Hepatocyte (in vitro differentiated cells): ENCODE results near the gene SLC38A2.

Experiments
- EZH2 ChIP-seq: fragments of 200-600 bp; sonication (generic); IDR thresholded peaks from 2 replicates; pipeline ENCODE4 v1.6.1; 2016; ENCODE audit warnings: antibody characterized with exemption, mild to moderate bottlenecking, borderline replicate concordance
- TF ChIP-seq, protein P1 (sequence below): fragments of 200-600 bp; sonication (generic); IDR thresholded peaks from 2 replicates; pipeline ENCODE4 v1.5.1; 2016; ENCODE audit warnings: antibody characterized with exemption, mild to moderate bottlenecking; ENCODE audit not compliant: poor library complexity

DNA sequence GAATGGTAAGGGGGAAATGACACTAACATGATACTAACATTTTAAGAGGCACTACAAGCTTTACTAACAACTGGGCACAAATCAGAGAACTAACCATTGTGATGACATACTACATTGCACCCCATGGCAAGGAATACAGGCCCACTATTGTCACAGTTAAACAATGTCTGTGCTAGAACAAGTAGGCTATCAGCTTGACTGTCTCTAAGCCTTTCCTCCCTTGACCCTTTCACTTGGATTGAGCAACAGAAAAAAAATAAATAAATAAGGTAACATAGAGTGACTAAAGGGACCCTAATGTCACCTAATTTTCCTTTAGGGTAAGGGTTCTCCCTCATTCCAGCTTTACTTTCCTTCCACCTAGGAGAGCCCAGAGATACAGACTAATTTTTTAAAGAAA is 4.4 kb downstream of the SLC38A2 start:
- TF ChIP-seq, protein P1, sequence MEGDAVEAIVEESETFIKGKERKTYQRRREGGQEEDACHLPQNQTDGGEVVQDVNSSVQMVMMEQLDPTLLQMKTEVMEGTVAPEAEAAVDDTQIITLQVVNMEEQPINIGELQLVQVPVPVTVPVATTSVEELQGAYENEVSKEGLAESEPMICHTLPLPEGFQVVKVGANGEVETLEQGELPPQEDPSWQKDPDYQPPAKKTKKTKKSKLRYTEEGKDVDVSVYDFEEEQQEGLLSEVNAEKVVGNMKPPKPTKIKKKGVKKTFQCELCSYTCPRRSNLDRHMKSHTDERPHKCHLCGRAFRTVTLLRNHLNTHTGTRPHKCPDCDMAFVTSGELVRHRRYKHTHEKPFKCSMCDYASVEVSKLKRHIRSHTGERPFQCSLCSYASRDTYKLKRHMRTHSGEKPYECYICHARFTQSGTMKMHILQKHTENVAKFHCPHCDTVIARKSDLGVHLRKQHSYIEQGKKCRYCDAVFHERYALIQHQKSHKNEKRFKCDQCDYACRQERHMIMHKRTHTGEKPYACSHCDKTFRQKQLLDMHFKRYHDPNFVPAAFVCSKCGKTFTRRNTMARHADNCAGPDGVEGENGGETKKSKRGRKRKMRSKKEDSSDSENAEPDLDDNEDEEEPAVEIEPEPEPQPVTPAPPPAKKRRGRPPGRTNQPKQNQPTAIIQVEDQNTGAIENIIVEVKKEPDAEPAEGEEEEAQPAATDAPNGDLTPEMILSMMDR, result no peak
- no peak for TF ChIP-seq EZH2
